NCI-H1092 (cell line): Measurements from ENCODE around the gene TTLL11.

Experiments
- DNase-seq: peaks from one replicate; lab custom pipeline; 2025; lab: John Stamatoyannopoulos, UW

Gene TTLL11

GRCh38 chr9:121830441-121831140 lies 262.5 kb downstream of the TTLL11 start:
- DNase-seq = no peak

- DNase-seq = no peak
These were observed 265.7 kb downstream of the TTLL11 start for GRCh38 chr9:121827251-121827967.

GRCh38 chr9:121826711-121827110 lies 266.4 kb downstream of the TTLL11 start:
- DNase-seq = no peak

- no peak for DNase-seq
These were observed 267.9 kb downstream of the TTLL11 start for GRCh38 chr9:121825031-121825691.

- DNase-seq = no peak
These were observed 268.5 kb downstream of the TTLL11 start for GRCh38 chr9:121824651-121825030.

- no peak for DNase-seq
These were observed 269.5 kb downstream of the TTLL11 start for GRCh38 chr9:121823451-121824169.

- DNase-seq = no peak
These were observed 270.7 kb downstream of the TTLL11 start for GRCh38 chr9:121822093-121823085.

- no peak for DNase-seq
These were observed 271.8 kb downstream of the TTLL11 start for GRCh38 chr9:121821326-121821725.

GRCh38 chr9:121820286-121821005 lies 272.7 kb downstream of the TTLL11 start:
- no peak for DNase-seq

GRCh38 chr9:121819428-121820231 lies 273.5 kb downstream of the TTLL11 start:
- no peak for DNase-seq

GRCh38 chr9:121818841-121819427 lies 274.2 kb downstream of the TTLL11 start:
- DNase-seq = no peak

- no peak for DNase-seq
These were observed 275.0 kb downstream of the TTLL11 start for GRCh38 chr9:121818016-121818661.

- DNase-seq = no peak
These were observed 275.6 kb downstream of the TTLL11 start for GRCh38 chr9:121817476-121817875.

GRCh38 chr9:121816845-121817450 lies 276.2 kb downstream of the TTLL11 start:
- no peak for DNase-seq

- DNase-seq = no peak
These were observed 276.7 kb downstream of the TTLL11 start for GRCh38 chr9:121816449-121816817.

- no peak for DNase-seq
These were observed 277.3 kb downstream of the TTLL11 start for GRCh38 chr9:121815546-121816448.

- DNase-seq = no peak
These were observed 278.0 kb downstream of the TTLL11 start for GRCh38 chr9:121815084-121815483.
